GM21447 (cell line): ENCODE measurements around the gene ATG12.
"Not testable (repeated sequence)": the region's sequence is repeated elsewhere in the genome, so short reads cannot be mapped to it uniquely, and the experiment has no call there.

ENCODE experiments used
- ATAC-seq: cut with Tn5 transposase; IDR thresholded peaks from one replicate; pipeline ENCODE4 v1.9.1; 2021; ENCODE audit not compliant: unreplicated experiment

The ATG12 gene

GRCh38 chr5:115842952-115843351 lies 1.6 kb upstream of the ATG12 start:
- no peak for ATAC-seq

- peak; percentile 33 for ATAC-seq
Measured at GRCh38 chr5:115842089-115842935, 947 bp upstream of the ATG12 start.

GRCh38 chr5:115840873-115841272 lies 492 bp downstream of the ATG12 start:
- ATAC-seq: no peak

- peak; percentile 11 for ATAC-seq
Measured at GRCh38 chr5:115838885-115839518, 2.4 kb downstream of the ATG12 start.

- no peak for ATAC-seq
Measured at GRCh38 chr5:115835481-115835880, 5.9 kb downstream of the ATG12 start.

GRCh38 chr5:115831163-115831768 lies 10.1 kb downstream of the ATG12 start:
- ATAC-seq: peak; percentile 75

GRCh38 chr5:115829913-115830312 lies 11.5 kb downstream of the ATG12 start:
- no peak for ATAC-seq

GRCh38 chr5:115825948-115826347 lies 15.4 kb downstream of the ATG12 start:
- ATAC-seq: no peak

- not testable (repeated sequence) for ATAC-seq
Measured at GRCh38 chr5:115824983-115825382, 16.4 kb downstream of the ATG12 start.

- ATAC-seq: no peak
Measured at GRCh38 chr5:115820846-115821245, 20.5 kb downstream of the ATG12 start.

GRCh38 chr5:115818821-115819220 lies 22.5 kb downstream of the ATG12 start:
- ATAC-seq: no peak

GRCh38 chr5:115817386-115817785 lies 24.0 kb downstream of the ATG12 start:
- ATAC-seq: no peak

- ATAC-seq: no peak
Measured at GRCh38 chr5:115816226-115817081, 24.9 kb downstream of the ATG12 start, which contains the start of gene CDO1. Gene CDO1, minus strand, starts transcription at chr5:115816659. Its CDS starts 262 bp downstream, at chr5:115816397.

GRCh38 chr5:115815693-115816225 lies 25.6 kb downstream of the ATG12 start:
- ATAC-seq: no peak

GRCh38 chr5:115815006-115815692 lies 26.2 kb downstream of the ATG12 start:
- ATAC-seq: no peak

GRCh38 chr5:115813719-115814118 lies 27.6 kb downstream of the ATG12 start:
- ATAC-seq: no peak

GRCh38 chr5:115812372-115812771 lies 29.0 kb downstream of the ATG12 start:
- no peak for ATAC-seq

- no peak for ATAC-seq
Measured at GRCh38 chr5:115811406-115811805, 30.0 kb downstream of the ATG12 start.

GRCh38 chr5:115810761-115811160 lies 30.6 kb downstream of the ATG12 start:
- no peak for ATAC-seq

- ATAC-seq: no peak
Measured at GRCh38 chr5:115809946-115810345, 31.4 kb downstream of the ATG12 start.
